MCF 10A (cell line): Measurements from ENCODE around the gene RBM47. TPM values are rescaled to one million over a fixed set of nuclear protein-coding genes. Genes with fewer than 3 reads are reported as not detected.

Source experiments
- BruUV-seq: library from RNA; stranded (reverse); fragments of 400-500 nt; replicated peaks from 2 replicates; lab custom pipeline; 2021; lab: Mats Ljungman, UMichigan
- CTCF ChIA-PET: fragments of 300-600 bp; sonication (Branson Sonifier 250); formaldehyde crosslinking; extraction: SDS; loops from one replicate; lab custom pipeline; 2021; ENCODE audit warnings: antibody characterized with exemption, inconsistent platforms; lab: Yijun Ruan, JAX
- POLR2A ChIA-PET: fragments of 300-600, 350-650 bp; sonication (Branson Sonifier 250); formaldehyde crosslinking; extraction: SDS; loops from one replicate; lab custom pipeline; 2020; ENCODE audit warnings: antibody characterized with exemption, inconsistent platforms; lab: Yijun Ruan, JAX
- DNase-seq: peaks from one replicate; pipeline ENCODE4 v3.0.0-alpha.2; 2018; ENCODE audit not compliant: unreplicated experiment
- H3K27ac Mint-ChIP-seq: one replicate; pipeline ENCODE4 v1.8.0; 2022; ENCODE audit warnings: mild to moderate bottlenecking, low read depth, mixed read lengths; ENCODE audit not compliant: unreplicated experiment
- H3K27me3 Mint-ChIP-seq: one replicate; pipeline ENCODE4 v1.8.0; 2022; ENCODE audit warnings: mixed read lengths; ENCODE audit not compliant: insufficient read depth, unreplicated experiment
- H3K36me3 Mint-ChIP-seq: one replicate; pipeline ENCODE4 v1.8.0; 2022; ENCODE audit warnings: mild to moderate bottlenecking, moderate library complexity, mixed read lengths; ENCODE audit not compliant: insufficient read depth, unreplicated experiment
- H3K4me1 Mint-ChIP-seq: one replicate; pipeline ENCODE4 v1.8.0; 2022; ENCODE audit warnings: mixed read lengths; ENCODE audit not compliant: insufficient read depth, unreplicated experiment
- H3K4me3 Mint-ChIP-seq: one replicate; pipeline ENCODE4 v1.8.0; 2022; ENCODE audit warnings: mild to moderate bottlenecking, moderate library complexity, mixed read lengths; ENCODE audit not compliant: unreplicated experiment
- H3K9me3 Mint-ChIP-seq: one replicate; pipeline ENCODE4 v1.8.0; 2022; ENCODE audit warnings: mixed read lengths; ENCODE audit not compliant: unreplicated experiment
- intact Hi-C: fragments of 100-400 bp; cut with micrococcal nuclease; formaldehyde crosslinking; loops from 2 replicates; pipeline ENCODE4 v1.14.1; 2022
- total RNA-seq: library from RNA; stranded (reverse); gene quantifications from 2 replicates; pipeline ENCODE4 v1.2.3, GENCODE V29; 2022
- TF ChIP-seq, protein P1 (sequence below): fragments of 200-600 bp; IDR thresholded peaks from one replicate; pipeline ENCODE4 v1.8.0; 2022; ENCODE audit warnings: antibody characterized with exemption, mild to moderate bottlenecking; ENCODE audit not compliant: unreplicated experiment

Gene RBM47
- total RNA-seq, 1 experiment from 2014 or later, result 1.8 TPM

DNA sequence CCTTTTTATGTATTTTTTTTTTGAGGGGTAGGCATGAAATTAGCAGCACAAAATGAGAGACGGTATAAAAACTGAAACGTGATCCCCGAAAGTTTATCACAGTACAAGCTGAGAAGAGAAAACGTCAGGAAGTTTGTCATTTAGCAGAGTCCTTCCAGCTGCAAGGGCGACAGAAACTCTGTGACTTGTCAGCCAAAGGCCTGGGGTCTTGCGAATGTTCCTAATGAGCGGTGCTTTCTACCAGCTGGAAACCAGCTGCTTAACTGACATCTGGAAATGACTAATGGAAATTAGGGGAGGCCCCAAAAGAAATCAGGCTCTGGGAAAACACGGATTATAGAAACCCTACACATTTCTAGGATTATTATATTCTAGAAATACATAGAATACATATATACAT, 228.0 kb downstream of the RBM47 start:
- intact Hi-C loops, result no loop called here
- TF ChIP-seq, protein P1, sequence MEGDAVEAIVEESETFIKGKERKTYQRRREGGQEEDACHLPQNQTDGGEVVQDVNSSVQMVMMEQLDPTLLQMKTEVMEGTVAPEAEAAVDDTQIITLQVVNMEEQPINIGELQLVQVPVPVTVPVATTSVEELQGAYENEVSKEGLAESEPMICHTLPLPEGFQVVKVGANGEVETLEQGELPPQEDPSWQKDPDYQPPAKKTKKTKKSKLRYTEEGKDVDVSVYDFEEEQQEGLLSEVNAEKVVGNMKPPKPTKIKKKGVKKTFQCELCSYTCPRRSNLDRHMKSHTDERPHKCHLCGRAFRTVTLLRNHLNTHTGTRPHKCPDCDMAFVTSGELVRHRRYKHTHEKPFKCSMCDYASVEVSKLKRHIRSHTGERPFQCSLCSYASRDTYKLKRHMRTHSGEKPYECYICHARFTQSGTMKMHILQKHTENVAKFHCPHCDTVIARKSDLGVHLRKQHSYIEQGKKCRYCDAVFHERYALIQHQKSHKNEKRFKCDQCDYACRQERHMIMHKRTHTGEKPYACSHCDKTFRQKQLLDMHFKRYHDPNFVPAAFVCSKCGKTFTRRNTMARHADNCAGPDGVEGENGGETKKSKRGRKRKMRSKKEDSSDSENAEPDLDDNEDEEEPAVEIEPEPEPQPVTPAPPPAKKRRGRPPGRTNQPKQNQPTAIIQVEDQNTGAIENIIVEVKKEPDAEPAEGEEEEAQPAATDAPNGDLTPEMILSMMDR, result no peak
- H3K27ac Mint-ChIP-seq, result no peak overlapping the region
- peaks cover 6% of the 10 kb centered on the region for H3K4me1 Mint-ChIP-seq
- no peak for DNase-seq
- no peak overlapping the region for H3K4me3 Mint-ChIP-seq
- ChIA-PET POLR2A (no interaction called here), CTCF (interaction anchor here (0.6 kb wide), 1 partner anchor 12 kb away, joined by 4 read pairs; no protein-coding TSS in a partner anchor)
- no peaks in the 10 kb centered on the region for H3K9me3 Mint-ChIP-seq
- H3K27me3 Mint-ChIP-seq, result no peaks in the 10 kb centered on the region
- H3K36me3 Mint-ChIP-seq, result no peaks in the 10 kb centered on the region
- BruUV-seq, result no TSS peak

DNA sequence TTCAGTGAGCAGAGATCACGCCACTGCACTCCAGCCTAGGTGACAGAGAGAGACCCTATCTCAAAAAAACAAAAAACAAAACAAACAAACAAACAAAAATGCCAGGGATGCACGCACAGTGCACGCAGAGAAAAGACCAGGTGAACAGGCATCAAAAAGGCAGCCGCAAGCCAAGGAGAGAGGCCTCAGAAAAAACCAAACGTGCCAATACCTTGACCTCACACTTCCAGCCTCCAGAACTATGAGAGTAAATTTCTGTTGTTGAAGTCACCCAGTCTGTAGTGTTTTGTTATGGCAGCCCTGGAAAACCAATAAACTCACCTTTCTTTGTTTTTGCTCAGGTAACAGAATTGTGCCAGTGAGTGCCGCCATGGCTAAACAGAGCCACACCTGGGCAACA, 228.6 kb downstream of the RBM47 start:
- CTCF ChIA-PET, result interaction anchor here (0.6 to 0.7 kb wide), 2 partner anchors 13 to 979 kb away, joined by 3 to 4 read pairs; no protein-coding TSS in a partner anchor
- TF ChIP-seq, protein P1, result no peak
- POLR2A ChIA-PET, result no interaction called here
- intact Hi-C loops, result no loop called here
- no peaks in the 10 kb centered on the region for H3K36me3 Mint-ChIP-seq
- H3K4me1 Mint-ChIP-seq, result peaks cover 10% of the 10 kb centered on the region
- DNase-seq, result no peak
- BruUV-seq, result no TSS peak
- H3K9me3 Mint-ChIP-seq, result no peaks in the 10 kb centered on the region
- no peak overlapping the region for H3K27ac Mint-ChIP-seq
- no peaks in the 10 kb centered on the region for H3K27me3 Mint-ChIP-seq
- H3K4me3 Mint-ChIP-seq, result no peak overlapping the region

DNA sequence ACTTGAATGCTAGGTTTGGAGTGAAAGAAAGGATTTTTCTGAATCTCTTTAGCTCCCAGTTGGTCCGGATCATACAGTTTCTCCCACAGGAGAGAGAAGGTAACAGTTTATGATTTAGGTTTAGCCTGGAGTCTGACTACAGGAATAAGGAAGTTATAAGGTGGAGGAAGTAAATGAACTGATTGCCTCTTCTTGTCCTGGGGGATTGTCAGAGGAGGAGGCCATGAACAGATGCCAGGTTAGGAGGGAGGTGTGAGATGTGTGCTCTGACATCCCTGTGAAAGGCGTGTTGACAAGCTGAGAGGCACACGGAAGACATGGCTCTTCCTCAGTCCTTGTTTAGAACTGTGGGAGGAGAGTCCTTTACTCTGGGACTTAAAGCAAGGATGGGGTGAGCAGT, 230.1 kb downstream of the RBM47 start:
- ChIA-PET CTCF (no interaction called here), POLR2A (interaction anchor here (0.8 kb wide), 1 partner anchor 72 kb away, joined by 4 read pairs; no protein-coding TSS in a partner anchor)
- Mint-ChIP-seq H3K9me3 (no peaks in the 10 kb centered on the region), H3K36me3 (no peaks in the 10 kb centered on the region), H3K27ac (no peak overlapping the region), H3K4me1 (peaks cover 14% of the 10 kb centered on the region), H3K4me3 (no peak overlapping the region), H3K27me3 (no peaks in the 10 kb centered on the region)
- intact Hi-C loops, result no loop called here
- TF ChIP-seq, protein P1, result no peak
- BruUV-seq, result no TSS peak
- DNase-seq, result no peak

DNA sequence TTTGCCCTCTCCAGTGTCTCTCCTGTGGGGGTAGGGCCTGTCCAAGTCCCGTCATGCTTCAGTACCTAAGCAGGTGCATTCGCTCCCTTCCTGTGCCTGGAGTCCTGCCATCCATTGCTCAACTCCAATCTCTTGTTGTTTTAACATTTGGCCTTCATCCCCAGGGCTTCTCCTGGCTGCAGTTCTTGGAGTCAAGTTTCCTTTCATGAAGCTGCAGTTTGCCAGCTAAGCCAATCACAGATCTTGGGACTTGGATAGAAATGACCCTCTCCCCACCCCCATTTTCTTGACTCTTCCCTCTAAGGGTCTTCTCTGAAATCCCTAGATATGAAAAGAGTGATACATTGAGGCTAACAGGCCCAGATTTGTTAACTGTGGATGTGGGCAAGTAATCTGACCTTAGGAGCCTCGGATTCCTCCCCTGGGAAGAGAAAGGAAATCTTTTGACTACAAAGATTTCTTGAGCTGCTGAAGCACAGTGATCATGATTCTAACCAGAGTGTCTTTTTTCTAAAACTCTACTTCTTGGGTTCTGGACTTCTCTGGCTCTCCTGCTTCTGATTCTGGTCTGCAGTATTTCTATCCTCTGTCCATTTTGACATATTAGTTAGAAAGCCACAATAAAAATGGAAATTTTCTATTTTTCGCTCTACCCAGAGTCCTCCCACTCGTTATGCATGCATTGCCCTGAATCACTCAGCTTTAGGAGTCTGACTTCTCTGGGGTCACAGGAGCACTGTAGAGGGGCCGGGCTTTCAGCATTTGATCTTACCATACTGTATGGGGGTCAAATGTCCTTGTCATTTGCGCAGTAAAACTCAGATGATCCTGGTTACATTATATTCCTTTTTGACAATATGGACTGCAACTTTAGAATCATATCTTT, 233.5 kb downstream of the RBM47 start:
- POLR2A ChIA-PET, result interaction anchor here (1.3 kb wide), 1 partner anchor 9 kb away, joined by 6 read pairs; no protein-coding TSS in a partner anchor
- BruUV-seq, result no TSS peak
- no peak overlapping the region for H3K4me3 Mint-ChIP-seq

More for the DNA sequence above, 233.5 kb downstream of the RBM47 start:
- peak; percentile 98 for DNase-seq
- H3K36me3 Mint-ChIP-seq, result no peaks in the 10 kb centered on the region
- no peak overlapping the region for H3K27ac Mint-ChIP-seq
- intact Hi-C loops, result no loop called here
- peaks cover 10% of the 10 kb centered on the region for H3K4me1 Mint-ChIP-seq
- H3K9me3 Mint-ChIP-seq, result no peaks in the 10 kb centered on the region
- no peaks in the 10 kb centered on the region for H3K27me3 Mint-ChIP-seq
- TF ChIP-seq, protein P1, result no peak
- CTCF ChIA-PET, result interaction anchor here (0.6 to 1.5 kb wide), 3 partner anchors 24 to 340 kb away, joined by 3 to 6 read pairs (median 4); no protein-coding TSS in a partner anchor
